NCI-H1694 (cell line): ENCODE measurements around the gene KIF6.
"Not testable (repeated sequence)": the region's sequence is repeated elsewhere in the genome, so short reads cannot be mapped to it uniquely, and the experiment has no call there.

ENCODE experiments used
- DNase-seq: peaks from one replicate; lab custom pipeline; 2025; lab: John Stamatoyannopoulos, UW

Gene KIF6, protein sequence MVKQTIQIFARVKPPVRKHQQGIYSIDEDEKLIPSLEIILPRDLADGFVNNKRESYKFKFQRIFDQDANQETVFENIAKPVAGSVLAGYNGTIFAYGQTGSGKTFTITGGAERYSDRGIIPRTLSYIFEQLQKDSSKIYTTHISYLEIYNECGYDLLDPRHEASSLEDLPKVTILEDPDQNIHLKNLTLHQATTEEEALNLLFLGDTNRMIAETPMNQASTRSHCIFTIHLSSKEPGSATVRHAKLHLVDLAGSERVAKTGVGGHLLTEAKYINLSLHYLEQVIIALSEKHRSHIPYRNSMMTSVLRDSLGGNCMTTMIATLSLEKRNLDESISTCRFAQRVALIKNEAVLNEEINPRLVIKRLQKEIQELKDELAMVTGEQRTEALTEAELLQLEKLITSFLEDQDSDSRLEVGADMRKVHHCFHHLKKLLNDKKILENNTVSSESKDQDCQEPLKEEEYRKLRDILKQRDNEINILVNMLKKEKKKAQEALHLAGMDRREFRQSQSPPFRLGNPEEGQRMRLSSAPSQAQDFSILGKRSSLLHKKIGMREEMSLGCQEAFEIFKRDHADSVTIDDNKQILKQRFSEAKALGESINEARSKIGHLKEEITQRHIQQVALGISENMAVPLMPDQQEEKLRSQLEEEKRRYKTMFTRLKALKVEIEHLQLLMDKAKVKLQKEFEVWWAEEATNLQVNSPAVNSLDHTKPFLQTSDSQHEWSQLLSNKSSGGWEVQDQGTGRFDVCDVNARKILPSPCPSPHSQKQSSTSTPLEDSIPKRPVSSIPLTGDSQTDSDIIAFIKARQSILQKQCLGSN

DNA sequence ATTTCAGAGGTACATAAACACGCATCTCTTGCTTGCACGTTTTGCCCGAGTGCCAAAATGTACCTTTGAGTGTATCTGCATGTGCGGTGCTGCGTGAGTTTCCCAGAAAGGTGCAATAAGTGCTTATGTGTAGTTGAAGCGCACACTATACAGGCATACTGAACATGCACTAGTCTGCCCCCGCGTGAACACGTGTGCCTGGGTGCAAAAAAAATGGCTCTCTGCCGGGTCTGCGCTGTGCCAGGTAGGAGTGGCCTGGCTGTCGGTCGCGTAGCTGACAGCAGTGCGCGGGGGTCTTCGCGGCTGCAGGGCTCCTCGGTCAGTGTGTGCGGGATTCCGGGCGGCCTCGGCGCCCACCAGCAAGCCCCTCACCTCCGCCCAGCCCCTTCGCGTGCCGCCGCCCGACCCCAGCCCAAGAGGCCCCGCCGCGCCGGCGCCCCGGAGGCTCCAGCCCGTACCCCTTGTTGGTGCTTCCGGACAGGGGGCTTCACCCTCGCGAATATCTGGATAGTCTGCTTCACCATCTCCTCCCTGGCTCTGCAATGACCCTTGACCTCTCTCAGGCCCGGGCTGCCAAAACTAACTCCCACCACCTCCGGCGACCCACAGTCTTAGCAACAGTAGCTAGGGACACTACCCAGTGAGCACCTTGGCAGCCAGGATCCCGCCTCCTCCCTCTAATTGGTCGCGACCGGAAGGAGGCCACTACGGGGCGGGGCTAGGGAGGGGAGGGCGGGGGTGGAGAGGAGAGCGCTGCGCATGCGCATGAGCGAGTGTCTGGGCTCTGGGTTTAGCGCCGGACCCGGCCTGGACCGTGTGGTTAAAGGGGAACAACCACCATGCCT lies at the start of gene KIF6:
Gene KIF6 (minus strand): TSS at position 622 of the 845 bp plus-strand sequence. CDS start 98 bp downstream, at position 524.
- peak; percentile 83 for DNase-seq

- DNase-seq = no peak
Observed at GRCh38 chr6:39773782-39774181, 48.6 kb upstream of the KIF6 start.

DNA sequence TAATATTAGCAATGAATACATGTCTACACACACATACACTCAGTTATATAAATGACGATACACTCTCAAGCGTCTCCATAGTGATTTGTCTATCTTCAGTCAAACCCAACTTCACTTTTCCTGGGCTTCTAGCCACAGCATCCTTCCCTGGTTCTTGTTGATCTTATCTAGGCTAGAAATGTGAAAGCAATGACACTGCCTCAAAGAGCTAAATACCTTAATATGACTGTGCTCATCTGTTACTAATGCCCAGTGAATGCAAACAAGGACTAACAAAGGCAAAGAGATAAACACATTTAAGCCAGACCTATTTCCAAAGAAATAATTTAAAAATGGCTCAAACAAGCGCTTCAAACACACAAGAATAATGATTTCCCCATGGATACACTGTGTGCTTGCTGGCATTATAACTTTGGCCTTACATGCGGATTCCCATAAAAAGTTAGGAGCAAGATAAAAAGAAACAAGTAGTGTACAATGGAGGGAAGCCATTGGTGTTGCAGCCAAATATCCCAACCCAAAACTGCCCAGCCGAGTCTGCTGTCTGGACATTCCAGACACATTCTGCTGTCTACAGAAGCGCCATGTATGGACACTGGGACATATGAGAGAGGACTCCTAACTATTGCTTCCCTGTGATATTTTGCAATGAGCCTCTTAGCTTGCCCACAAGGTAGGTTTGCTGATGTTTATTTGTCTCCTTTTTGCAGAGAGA lies 47.5 kb upstream of the KIF6 start:
- no peak for DNase-seq

- peak; percentile 14 for DNase-seq
Observed at GRCh38 chr6:39770446-39770845, 45.2 kb upstream of the KIF6 start.

- no peak for DNase-seq
Observed at GRCh38 chr6:39769012-39769411, 43.8 kb upstream of the KIF6 start.

DNA sequence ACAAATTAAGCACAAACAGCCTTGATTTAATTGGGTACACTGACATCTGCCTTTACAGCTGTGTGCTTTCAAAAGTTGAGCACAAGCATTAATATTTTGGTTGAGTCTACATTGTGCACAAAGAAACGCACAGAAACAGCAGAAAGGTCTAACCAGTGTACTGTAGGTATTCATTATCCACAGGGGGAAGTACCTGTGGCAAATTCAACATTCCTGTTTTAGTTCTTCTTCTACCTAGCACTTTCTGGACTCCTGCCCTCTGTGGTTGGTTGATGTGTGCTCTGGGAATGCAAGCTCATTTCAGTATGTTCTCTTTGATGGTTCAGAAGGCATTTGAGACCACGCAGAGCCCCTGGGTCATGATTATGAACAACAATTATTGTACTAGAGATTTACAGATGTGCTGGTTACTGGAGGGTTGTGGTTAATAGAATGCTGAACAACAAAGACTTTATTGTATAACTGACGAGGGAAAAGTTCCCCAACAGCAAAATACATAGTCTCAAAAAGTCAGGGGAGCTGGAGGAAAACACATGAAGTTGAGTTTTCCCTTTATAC lies 40.4 kb upstream of the KIF6 start:
- DNase-seq = no peak

DNA sequence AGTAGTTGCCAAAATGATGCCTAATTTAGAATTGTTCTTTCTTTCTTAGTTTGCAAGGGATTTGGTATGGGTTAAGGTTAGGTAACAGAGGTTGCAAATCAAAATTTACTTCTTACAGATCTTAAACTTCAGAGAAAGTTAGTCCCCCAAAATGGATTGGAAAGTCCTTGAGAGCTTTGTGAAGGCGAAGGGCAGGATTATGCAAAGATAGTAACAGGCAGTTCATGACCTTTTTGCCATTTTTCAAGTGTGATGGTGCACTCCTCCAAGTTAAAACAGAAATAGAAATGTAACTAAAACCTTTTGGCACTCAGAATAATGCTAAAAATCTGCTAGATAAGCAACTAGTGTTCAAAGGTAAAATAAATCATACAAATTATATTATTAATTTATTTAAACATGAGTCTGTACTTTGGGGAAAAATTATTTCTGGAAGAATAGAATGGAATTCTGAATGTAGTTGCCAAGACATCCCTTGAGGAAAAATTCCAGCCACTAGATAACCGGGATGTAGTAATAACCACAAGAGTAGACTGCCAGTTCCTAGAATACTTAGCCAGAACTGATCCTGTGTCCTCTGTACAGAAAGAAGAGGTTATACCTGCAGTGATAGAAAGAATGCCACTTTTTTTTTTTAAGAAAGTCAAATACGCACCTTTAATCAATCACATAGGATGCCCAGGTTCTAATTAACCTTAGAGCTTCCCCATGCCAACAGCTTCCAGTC lies 35.2 kb upstream of the KIF6 start:
- no peak for DNase-seq

GRCh38 chr6:39758905-39759605 lies 33.8 kb upstream of the KIF6 start:
- DNase-seq = no peak

DNA sequence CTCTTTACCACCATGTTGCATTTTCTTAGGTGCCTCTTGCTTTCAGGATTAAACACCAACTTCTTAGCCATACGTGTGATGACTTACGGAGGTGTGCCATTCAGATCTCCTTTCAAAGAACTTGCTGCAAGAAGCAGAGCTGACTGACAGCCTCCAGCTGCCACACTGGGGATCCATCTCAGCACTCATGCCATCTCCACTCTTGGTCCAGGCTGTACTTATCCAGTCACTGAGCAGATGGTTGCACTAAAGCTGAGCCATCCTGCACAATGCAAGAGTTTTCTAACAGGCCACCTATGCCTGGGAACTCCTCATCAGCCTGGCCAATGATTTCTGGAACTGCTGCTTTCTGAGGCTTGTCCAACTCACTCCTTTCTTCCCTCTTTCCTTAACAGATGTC lies 31.4 kb upstream of the KIF6 start:
- DNase-seq = no peak

DNA sequence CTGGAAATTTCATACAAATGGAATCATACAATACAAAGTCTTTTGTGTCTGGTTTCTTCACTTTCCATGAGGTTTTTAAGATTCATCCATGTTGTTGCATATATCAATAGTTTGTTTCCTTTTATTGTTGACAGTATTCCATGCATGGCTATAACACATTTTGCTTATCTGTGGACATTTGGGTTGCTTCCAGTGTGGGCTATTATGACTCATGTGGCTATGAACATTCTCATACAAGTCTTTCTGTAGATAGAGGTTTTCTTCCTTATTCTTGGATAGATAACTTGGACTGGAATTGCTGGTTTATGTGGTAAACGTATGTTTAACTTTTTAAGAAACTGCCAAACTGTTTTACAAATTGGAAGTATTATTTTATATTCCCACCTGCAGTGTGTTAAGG lies 30.0 kb upstream of the KIF6 start:
- no peak for DNase-seq

DNA sequence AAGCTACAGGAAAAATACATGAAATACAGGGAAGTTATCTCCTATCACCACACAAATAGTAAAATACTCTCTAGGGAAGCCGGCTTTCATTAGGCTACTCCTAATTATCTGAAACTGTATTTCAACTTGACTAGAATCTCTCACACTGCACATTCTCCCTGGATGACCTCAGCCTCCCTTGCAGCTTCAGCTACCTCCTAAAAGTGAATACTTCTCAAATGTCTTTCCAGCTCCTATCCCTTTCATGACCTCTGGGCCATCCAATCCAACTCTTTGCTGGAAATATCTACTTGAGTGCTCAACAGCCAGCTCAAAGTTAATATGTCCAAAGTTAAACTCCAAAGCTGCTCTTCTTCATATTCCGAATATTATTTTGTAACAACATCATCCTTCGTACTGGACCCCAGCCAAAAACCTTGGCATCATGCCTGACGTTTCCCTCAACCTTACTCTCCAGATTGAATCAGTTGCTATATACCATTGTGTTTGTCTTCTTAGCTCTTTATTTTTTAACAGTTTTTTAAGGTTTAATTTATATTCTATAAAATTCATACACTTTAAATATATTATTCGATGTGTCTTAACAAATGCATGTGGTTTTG lies 29.4 kb upstream of the KIF6 start:
- no peak for DNase-seq

DNA sequence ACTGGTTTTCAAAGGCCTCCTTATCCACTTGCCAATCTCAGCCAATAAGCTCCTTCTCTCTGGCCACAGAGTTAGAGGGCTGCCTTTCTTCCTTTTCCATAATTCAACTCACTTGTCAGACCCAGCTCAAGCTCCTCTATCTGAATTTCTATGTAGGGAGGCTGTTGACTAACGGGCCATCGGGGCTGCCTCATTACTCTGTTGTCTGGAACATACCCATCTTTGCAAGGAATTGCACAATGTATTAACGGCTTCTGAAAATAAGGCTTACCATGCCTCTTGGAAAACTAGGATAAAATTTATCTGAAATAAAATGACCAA lies 28.5 kb upstream of the KIF6 start:
- DNase-seq = no peak

GRCh38 chr6:39752835-39753724 lies 27.9 kb upstream of the KIF6 start:
- no peak for DNase-seq

GRCh38 chr6:39746795-39747194 lies 21.6 kb upstream of the KIF6 start:
- no peak for DNase-seq

DNA sequence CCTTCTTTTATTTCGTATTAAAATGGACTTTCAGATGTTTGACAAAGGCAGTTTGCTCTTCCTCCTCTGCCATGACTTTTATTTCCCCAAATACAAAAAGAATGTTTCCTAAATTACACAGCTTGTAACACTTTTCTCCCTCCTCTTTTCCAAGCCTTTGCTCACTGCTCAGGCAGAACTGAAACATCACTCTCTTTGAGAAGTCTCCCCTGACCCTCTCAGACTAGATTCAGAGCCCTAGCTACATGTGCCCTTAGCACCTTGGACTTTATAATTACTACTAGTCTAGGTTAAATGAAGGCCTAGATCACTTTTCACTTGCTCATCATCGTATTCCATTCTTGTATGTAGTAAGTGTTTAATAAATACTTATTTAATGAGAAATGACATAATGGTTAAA lies 8.5 kb upstream of the KIF6 start:
- DNase-seq = no peak

DNA sequence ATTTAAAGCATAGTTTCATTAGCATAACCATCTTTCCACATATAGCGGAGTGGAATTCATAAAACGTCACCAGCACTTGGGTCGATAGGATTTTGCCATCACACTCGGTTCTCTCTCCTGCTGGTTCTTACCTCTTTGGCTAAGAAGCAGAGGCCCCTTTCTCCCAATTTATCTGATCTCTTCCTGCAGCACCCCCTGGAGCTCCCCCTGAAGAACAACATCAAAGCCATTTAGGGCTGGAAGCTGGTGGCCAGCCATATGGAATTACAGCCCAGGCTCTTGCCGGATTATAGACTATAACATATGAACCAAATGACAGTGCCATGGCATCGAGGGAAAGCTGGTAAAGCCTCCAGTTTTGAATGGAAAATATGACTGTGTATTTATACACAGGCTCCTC lies 6.4 kb upstream of the KIF6 start:
- DNase-seq = no peak

- no peak for DNase-seq
Observed at GRCh38 chr6:39729945-39730344, 4.7 kb upstream of the KIF6 start.

DNA sequence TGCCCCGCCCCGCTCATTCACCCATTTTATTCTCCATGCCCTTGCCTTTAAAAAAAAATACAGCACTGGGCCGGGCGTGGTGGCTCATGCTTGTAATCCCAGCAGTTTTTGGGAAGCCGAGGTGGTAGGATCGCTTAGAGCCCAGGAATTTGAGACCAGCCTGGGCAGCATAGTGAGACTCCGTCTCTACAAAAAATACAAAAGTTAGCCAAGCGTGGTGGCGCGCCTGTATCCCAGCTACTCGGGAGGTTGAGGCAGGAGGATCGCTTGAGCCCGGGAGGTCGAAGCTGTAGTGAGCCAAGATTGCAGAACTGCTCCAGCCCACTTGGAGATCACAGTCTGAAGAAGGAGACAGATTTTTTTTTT lies 407 bp upstream of the KIF6 start:
- no peak for DNase-seq

- not testable (repeated sequence) for DNase-seq
Observed at GRCh38 chr6:39723350-39723749, 1.9 kb downstream of the KIF6 start.
